Measurements from ENCODE around the gene LTN1.

- no peak for TF ChIP-seq CTCF (IDR thresholded peaks at IDR 0.05 in 2 of 3, conservative IDR thresholded peaks at IDR 0.05 in 1 of 3; ENCODE audit: borderline replicate concordance in 1 of 3, insufficient read depth in 1 of 3, low read depth in 2 of 3, low read length in 2 of 3)
- no peak for TF ChIP-seq EZH2 (IDR thresholded peaks at IDR 0.05)
- no peak for TF ChIP-seq TCF7L2 (IDR thresholded peaks at IDR 0.05; ENCODE audit: borderline replicate concordance, extremely low read depth, insufficient read depth, insufficient read length)
- no peak for TF ChIP-seq POLR2A (IDR thresholded peaks at IDR 0.05; ENCODE audit: borderline replicate concordance, extremely low read depth, insufficient read depth, insufficient read length)
- no peak for TF ChIP-seq CEBPB (IDR thresholded peaks at IDR 0.05; ENCODE audit: low read depth)
- TF ChIP-seq ELF1 (IDR thresholded peaks at IDR 0.05; ENCODE audit: borderline replicate concordance, low read depth) = no peak
- no peak for TF ChIP-seq EZH2phosphoT487 (IDR thresholded peaks at IDR 0.05; ENCODE audit: borderline replicate concordance)
- no peak for TF ChIP-seq REST (IDR thresholded peaks at IDR 0.05; ENCODE audit: low read depth)
- TF ChIP-seq SRF (IDR thresholded peaks at IDR 0.05; ENCODE audit: low read depth) = no peak
- no peak for TF ChIP-seq SIN3A (IDR thresholded peaks at IDR 0.05; ENCODE audit: low read depth)
- TF ChIP-seq ZBTB33 (IDR thresholded peaks at IDR 0.05; ENCODE audit: extremely low read depth, insufficient replicate concordance, low read length) = no peak
- TF ChIP-seq FOSL1 (IDR thresholded peaks at IDR 0.05; ENCODE audit: low read depth) = no peak
- TF ChIP-seq MAX (IDR thresholded peaks at IDR 0.05) = no peak
These were observed 43.4 kb downstream of the LTN1 start for GRCh38 chr21:28949318-28949717.

Measured in HCT116 (cell line).